DMS 273 treated with DMSO at 0.1 percent for 48 hours (cell line): Measurements from ENCODE around the gene SPTB.
A peak's percentile ranks its signal among the peaks of the same experiment; 100 is the strongest.

Experiments used
- DNase-seq: peaks from one replicate; lab custom pipeline; 2025; lab: John Stamatoyannopoulos, UW

SPTB gene

DNA sequence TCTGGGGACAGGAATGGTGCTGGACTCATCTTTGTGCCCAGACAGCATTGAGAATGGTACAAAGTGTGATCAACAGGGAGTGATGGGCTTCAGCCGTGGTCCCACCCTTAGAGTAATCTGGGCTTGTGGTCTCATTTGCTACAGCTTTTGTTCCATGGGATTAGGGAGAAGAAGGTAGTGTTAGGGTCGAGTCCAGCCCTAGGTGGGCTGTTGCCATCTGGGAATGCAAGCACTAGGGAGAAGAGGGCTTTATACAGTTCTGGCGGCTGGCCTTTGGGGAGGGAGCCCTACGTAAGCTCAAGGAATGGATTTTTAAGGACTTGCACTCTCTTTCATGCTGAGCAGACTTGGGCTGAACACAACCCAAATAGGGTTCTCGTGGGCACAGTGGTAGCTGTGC lies 170.6 kb downstream of the SPTB start:
- no peak for DNase-seq

DNA sequence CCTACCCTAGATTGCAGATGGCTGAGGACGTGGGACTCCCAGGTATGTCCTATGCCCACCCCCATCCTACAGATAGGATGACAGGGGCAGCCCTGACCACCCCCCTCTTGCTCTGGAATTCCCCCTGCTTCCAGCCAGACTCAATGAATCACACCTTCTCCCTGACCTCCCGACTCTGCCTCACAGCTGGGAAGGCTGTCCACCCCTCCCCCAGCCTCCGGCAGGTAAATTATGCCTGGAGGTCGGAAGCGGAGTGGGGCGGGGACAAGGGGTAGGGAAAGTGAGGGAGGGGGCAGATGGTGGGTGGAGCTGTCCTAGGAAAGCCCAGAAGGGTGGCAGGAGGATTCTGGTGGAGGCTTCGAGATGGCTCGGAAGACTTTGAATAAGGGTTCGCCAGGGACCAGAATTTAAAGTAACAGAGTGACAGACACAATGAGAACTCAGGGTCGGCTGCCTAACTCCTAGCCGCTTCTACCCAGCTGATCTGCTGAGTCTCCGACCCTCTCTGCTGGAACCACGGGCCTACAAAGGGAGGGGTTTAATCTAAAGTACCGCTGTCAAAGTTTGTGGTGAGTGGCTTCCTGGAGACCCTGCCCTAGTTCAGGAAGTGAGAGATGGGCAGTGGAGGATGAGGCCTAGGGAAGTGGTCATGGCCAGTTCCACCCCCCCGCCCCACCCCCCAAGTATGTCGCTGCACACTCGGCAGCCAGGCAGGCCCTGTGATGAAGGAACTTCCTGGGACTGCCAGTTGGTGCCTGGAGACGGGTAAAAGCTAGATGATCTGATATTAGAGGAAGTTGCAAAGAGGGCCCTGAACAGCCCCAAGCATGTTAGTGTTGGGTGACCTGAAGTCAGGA lies 171.3 kb downstream of the SPTB start:
- no peak for DNase-seq

- DNase-seq, result no peak
These were observed 172.0 kb downstream of the SPTB start for GRCh38 chr14:64707661-64708060.

DNA sequence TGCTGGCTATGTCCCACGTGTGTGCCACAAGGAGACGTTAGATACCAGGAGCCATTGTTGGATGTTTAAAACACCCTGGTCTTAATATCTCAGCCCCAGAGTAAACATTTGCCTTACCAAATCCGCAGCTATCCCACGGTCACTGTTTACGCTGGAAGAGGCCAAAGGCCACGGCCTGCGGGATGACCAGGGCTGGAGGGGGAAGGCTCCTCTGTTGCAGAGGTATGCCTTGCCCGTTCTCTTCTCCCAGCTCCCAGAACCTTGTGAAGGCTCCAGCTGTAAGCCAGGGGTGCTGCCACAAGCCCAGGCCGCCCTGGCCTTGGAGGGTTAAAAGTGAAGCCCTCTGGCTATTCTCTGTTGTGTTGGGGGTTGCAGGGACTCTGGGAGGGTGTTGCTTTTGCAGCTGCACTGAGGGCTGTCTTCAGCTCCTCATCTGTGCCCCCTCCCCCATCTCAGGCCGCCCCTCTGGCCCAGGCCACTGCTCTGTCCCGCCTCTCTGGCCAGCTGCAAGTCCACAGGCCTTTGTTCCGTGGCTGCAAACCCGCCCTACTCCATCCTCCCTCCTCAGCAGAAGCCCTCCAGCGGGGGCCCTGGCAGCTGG lies 173.0 kb downstream of the SPTB start:
- DNase-seq, result no peak

GRCh38 chr14:64706119-64706592 lies 173.6 kb downstream of the SPTB start:
- no peak for DNase-seq

DNA sequence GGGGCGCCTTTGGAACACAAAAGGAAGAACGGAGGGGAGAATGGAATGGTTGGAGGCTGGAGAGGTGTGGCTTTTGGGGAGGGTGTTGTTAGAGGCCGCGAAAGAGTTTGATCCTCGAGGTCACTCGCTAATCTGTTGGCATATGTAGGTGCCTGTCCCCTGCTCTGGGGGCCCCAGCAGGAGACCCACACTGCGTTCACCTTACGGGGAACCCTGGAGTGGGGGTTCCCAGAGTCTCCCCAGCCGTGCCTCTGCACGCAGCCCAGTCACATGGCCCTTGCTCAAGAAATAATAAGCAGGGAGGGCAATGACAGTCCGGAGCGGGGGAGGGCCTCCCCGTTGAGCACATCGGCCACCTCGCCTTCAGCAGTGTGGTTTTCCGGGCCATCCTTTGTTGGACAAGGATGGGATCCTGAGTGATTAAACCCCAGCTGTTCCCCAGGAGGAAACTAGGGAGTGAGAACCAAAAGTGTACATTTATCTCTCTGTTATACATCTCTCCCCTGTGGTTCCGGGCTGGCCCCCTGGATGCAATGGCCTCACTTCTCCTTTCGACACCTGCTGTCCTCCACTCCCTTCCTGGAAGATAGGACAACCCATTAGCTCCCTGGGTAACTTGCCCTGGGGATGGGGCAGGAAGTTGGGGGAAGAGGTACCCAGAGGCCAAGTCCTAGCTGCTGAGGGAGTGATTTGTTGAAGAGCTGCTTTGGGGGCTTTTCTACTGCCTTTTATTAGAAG lies 174.2 kb downstream of the SPTB start:
- no peak for DNase-seq

- DNase-seq, result no peak
These were observed 174.8 kb downstream of the SPTB start for GRCh38 chr14:64704743-64705380.

DNA sequence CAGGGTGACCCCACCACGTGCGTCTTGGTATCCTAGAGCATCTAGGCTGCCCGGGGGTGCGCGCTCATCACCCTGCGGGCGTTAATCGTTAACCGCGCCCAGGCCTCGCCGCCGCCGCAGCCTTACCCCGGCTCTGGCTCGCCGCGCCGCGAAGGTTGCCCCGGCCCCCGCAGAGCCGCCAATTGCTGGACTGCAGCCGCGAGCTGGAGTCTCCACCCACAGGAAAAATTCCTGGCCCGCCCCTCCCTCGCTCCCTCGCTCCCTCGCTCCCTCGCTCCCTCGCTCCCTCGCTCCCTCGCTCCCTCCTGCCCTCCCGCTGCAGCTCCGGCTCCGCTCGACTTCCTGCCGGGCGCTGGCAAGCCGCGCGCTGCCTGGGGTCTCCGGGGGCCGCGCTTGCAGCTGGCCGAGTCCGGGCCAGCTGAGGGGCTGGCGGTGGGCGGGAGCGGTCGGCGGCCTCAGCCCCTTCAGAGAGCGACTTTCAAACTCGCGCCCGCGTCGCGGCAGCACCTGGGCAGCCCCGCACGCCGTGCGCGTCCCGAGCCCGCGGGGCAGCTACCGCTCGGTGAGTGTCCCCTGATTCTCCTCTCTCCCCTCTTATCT lies 175.5 kb downstream of the SPTB start, which contains the start of gene PLEKHG3:
PLEKHG3 (plus strand) TSS at position 282 of the 600 bp plus-strand sequence. CDS start 23,208 bp downstream, outside the sequence.
- DNase-seq, result peak; percentile 40

DNA sequence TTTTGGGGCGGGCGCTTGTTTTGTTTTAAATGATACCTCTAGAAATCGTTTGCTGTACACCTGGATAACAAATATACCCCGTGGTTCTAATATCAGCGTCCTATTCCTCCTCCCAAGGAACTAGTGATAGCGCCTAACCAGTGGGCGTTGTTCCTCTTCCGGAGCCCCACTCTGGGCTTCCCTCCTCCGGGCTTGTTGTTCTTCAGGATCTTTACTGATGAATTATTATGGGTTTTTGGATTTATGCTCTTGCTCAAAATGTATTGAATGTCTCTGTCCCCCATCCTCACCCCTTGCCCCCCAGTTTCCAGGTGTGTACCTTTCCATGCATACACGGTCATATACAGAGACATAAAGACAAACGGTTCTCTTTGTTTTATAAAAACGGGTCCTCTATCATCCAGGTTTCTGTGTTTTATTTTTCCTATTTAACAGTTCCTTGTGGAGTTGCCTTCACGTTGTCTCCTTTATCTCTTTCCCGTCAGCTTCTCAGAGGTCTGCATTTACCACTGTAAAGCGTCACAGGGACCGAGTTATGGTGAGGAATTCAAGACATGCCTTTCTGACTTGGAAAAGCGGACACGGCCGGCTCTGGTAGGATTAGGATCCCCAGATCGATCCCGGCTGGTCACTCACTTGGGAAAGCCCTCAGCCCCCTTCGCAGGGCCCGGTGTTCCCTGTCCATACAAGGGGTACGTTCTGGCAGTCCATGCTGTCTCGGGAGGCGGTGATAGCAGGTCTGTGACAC lies 176.1 kb downstream of the SPTB start:
- no peak for DNase-seq

GRCh38 chr14:64702493-64703394 lies 177.0 kb downstream of the SPTB start:
- DNase-seq, result no peak

DNA sequence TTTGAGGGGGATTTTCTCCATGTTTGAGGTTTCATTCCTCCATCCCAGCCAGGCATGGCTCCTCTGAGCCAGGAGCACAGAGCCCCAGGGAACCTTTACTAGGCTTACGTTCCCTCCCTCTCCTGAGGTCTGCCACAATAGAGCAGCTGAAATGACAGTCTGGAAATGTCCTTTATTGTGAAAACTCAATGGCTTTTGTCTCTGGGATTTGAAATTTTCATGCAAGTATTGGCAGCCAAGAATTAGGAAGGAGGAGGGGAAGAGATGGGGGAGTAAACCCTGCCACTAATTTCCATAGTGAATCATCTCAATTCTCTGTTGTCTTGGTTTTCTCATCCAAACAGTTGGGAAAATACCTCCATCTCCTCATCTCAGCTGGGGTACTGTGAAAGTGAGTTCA lies 178.0 kb downstream of the SPTB start:
- DNase-seq, result no peak

GRCh38 chr14:64700894-64701293 lies 178.8 kb downstream of the SPTB start:
- DNase-seq, result no peak

DNA sequence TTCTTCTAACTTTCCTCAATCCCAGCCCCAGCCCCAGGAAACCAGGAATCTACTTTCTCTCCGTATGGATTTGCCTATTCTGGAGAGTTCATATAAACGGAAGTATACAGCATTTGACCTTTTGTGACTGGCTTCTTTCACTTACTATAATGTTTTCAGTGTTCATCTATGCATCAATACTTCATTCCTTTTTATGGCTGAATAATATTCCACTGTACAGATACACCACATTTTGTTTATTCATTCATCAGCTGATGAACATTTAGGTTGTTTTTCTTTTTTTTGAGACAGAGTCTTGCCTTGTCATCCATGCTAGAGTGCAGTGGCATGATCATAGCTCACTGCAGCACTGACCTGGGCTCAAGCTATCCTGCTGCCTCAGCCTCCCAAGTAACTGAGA lies 179.4 kb downstream of the SPTB start:
- no peak for DNase-seq

DNA sequence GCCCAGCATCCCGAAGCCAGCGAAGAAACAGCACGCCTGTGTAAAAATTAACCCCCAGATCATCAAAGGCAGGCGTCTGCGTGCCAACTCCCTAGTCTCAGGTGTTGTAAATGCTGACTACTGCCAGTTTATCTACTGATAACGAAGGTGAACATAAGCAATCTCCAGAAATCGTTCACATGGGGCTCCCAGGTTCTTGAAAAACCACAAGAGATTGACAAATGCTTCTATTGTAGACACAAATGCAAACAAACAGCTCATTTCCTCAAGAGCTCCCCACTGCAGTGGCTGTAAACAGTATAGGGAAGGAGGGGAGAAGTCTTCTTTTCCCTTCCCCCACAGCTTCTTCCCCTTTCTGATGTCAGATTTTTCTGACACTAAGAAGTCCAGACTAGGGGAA lies 180.8 kb downstream of the SPTB start:
- no peak for DNase-seq

GRCh38 chr14:64696355-64696857 lies 183.3 kb downstream of the SPTB start:
- no peak for DNase-seq
